Endothelial cell of coronary artery (primary cell): ENCODE measurements around the gene STK32C. TPM values are rescaled to one million over a fixed set of nuclear protein-coding genes. Genes with fewer than 3 reads are reported as not detected.

Experiments
- total RNA-seq: library from RNA; depleted of rRNA; stranded (reverse); fragments of >200 nt; gene quantifications from 2 replicates; pipeline ENCODE4 v1.2.3, GENCODE V29; 2014

STK32C gene
- 8.5 and 9.1 TPM in 2 replicates for total RNA-seq

DNA sequence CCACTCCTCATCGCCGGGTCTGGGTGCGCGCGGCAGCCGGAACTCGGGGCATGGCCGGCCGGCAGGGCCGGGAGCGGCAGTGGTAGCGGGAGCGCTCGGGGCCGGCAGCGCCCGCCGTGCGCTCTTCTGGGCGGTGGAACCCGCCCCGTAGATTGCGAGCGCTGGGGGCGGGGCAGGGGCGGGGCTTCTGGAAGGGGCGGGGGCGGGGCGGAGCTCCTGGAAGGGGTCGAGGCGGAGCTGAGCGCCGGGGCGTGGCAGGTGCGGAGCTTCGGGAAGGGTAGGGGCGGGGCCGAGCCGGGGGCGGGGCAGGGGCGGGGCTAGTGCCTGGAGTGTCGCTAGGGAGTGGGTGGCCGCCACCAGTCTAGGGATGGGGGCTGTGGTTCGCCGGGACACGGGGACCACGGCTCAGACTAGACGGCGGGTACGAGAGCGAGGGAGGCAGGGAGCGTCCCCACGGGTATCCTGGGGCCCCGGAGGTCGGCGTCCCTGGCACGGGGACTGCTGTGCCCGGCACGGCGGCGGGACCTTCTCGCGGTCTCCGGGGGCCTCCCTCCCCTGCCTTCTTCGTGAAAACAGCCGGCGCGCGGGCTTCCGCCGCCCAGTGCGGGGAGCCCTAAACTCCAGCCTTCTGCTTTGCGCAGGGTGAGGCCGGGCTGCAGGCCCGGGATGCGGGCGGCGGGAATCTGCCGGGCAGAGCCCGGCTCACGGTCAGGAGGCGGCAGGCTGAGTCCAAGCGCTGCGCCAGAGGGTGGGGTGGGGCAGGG lies at the start of gene STK32C:
Gene STK32C, minus strand, starts transcription at position 128 of the 764 bp plus-strand sequence. Its CDS starts 117 bp downstream, at position 11.

DNA sequence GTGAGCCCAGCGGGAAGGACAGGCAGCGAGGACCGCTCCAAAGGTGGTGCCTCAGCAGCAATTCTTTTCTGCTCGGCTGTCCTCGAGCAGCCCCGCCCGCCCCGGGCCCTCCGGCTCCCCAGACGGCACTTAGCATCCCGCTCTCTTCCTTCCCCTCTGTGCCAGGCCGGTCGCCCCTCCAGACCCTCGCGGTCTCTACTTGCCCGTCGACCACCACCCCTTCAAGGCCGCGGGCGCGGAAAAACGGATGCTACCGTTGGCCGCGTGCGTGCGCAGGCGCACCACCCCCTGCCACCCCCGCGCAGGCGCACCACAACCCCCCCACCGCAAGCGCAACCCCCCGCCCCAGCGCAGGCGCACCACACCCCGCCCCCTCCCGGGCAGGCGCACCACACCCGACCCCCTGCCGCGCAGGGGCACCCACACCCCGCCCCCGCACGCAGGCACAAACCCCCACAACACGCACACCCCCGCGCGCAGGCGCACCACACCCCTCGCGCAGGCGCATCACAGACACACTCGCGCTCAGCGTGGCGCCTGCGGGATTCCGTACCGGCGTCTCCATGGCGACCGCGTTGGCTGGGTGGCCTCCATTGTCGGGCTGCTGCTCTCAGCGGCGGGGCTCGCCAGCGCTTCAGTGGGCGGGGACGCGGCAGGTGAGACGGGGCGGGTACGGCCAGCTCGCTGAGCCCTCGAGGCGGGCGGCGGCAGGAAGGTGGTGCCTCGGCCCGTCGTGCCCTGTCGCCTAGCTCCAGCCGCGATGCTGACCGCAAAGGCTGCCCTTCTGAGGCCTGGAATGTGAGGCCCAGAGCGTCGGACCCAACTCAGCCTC lies 24.1 kb upstream of the STK32C start, which contains the start of gene LRRC27:
Gene LRRC27, plus strand, starts transcription at position 593 of the 832 bp plus-strand sequence. CDS start 1,332 bp downstream, outside the sequence.

DNA sequence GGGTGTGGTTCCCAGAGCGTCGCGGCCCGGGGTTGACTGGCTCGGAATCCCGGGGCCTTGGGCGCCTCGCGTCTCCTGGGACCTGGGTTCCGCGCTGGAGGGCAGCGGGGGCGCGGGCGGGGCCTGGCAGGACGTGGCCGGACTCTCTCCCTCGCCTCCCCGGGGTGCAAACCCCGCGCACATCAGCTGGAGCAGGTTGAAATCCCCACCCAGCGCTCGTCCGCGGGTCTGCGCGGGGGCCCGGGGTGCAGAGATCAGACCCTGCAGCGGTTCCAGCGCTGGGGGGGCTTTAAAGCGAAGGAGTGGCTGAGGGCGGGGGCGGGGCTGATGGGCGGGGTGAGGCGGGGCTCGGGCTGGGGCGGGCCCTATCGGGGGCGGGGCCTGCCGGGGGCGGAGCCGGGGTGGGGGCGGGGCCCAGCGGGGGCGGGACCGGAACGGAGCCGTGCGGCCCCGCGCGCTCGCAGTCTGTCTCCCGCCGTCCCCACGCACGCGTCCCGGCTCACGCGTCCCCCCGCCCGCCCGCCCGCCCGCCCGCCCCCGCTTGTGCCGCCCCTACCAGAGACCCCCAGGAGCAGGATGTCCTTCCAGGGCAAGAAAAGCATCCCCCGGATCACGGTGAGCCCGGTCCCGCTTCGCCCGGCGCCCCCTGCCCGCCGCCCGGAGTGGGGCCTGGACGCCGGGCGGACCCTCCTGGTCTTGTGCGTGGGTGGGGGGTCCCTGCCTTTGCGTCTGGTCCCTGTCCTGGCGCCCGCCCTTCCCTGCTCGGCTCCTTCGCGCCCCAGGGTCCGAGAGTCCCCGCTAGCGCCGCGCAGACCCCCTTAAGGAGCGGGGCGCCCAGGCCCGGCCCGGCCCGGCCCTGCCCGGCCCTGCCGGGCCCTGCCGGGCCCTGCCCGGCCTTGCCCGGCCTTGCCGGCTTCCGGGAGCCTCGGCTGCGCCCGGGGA lies 121.0 kb downstream of the STK32C start, which contains the start of gene DPYSL4:
Gene DPYSL4, plus strand, starts transcription at position 461 of the 942 bp plus-strand sequence. Its CDS starts 116 bp downstream, at position 577.

Other genes starting within 250 kb of the STK32C start
- gene JAKMIP3, start 242.0 kb downstream of the STK32C start, total RNA-seq = under 0.01 TPM in 2 replicates
- 14.7 and 36.4 TPM in 2 replicates for gene DPYSL4, start 121.0 kb downstream of the STK32C start, total RNA-seq
- 9.4 and 10.8 TPM in 2 replicates for gene LRRC27, start 24.2 kb upstream of the STK32C start, total RNA-seq
- gene PWWP2B, start 89.2 kb upstream of the STK32C start, total RNA-seq = 9.6 and 10.5 TPM in 2 replicates
- 22.4 and 27.1 TPM in 2 replicates for gene INPP5A, start 229.8 kb upstream of the STK32C start, total RNA-seq